CD4-positive, alpha-beta T cell treated with Interferon gamma for 1 hour (primary cell): Measurements from ENCODE around the gene NUDT16L1.

Source experiments
- DNase-seq: peaks from one replicate; pipeline ENCODE4 v3.0.0-alpha.2; 2020

Gene NUDT16L1

GRCh38 chr16:4693296-4693955 lies at the start of gene NUDT16L1:
Gene NUDT16L1 (plus strand): TSS chr16:4693562. CDS start chr16:4693727, 165 bp downstream.
- peak; percentile 96 for DNase-seq

- DNase-seq: no peak
These were observed 46.4 kb upstream of the NUDT16L1 start for GRCh38 chr16:4646773-4647643.

- no peak for DNase-seq
These were observed 45.8 kb upstream of the NUDT16L1 start for GRCh38 chr16:4647644-4647980.

GRCh38 chr16:4648917-4649316 lies 44.4 kb upstream of the NUDT16L1 start:
- DNase-seq: no peak

GRCh38 chr16:4649744-4650442 lies 43.5 kb upstream of the NUDT16L1 start:
- no peak for DNase-seq

- peak; percentile 75 for DNase-seq
These were observed 42.8 kb upstream of the NUDT16L1 start for GRCh38 chr16:4650443-4651074.

GRCh38 chr16:4651827-4652226 lies 41.5 kb upstream of the NUDT16L1 start:
- DNase-seq: no peak

GRCh38 chr16:4652561-4652960 lies 40.8 kb upstream of the NUDT16L1 start:
- DNase-seq: no peak

- no peak for DNase-seq
These were observed 39.1 kb upstream of the NUDT16L1 start for GRCh38 chr16:4654011-4654963.

GRCh38 chr16:4654964-4655590 lies 38.3 kb upstream of the NUDT16L1 start:
- DNase-seq: no peak

- DNase-seq: no peak
These were observed 37.6 kb upstream of the NUDT16L1 start for GRCh38 chr16:4655801-4656200.

GRCh38 chr16:4656221-4656620 lies 37.1 kb upstream of the NUDT16L1 start:
- no peak for DNase-seq

GRCh38 chr16:4656695-4657686 lies 36.4 kb upstream of the NUDT16L1 start:
- DNase-seq: no peak

- no peak for DNase-seq
These were observed 33.7 kb upstream of the NUDT16L1 start for GRCh38 chr16:4659363-4660353.

GRCh38 chr16:4660454-4661007 lies 32.8 kb upstream of the NUDT16L1 start:
- DNase-seq: peak; percentile 52

- no peak for DNase-seq
These were observed 31.7 kb upstream of the NUDT16L1 start for GRCh38 chr16:4661661-4662060.

GRCh38 chr16:4663465-4663776 lies 29.9 kb upstream of the NUDT16L1 start:
- DNase-seq: no peak

- DNase-seq: peak; percentile 59
These were observed 29.4 kb upstream of the NUDT16L1 start for GRCh38 chr16:4663777-4664465.
